ENCODE data around the gene CCDC27.

CCDC27 gene

GRCh38 chr1:3774946-3775489, 22.8 kb downstream of the CCDC27 start:
- Histone ChIP-seq H3K27me3 (ENCODE audit: insufficient read depth, poor library complexity, severe bottlenecking) (no peaks in the 10 kb centered on the region), H3K9me3 (ENCODE audit: severe bottlenecking) (no peaks in the 10 kb centered on the region), H3K36me3 (ENCODE audit: low read depth) (peaks cover 2% of the 10 kb centered on the region; the same call in 1 of the 2 replicates), H3K27ac (ENCODE audit: poor library complexity, severe bottlenecking) (no peak overlapping the region), H3K4me3 (ENCODE audit: severe bottlenecking) (no peak overlapping the region), H3K4me1 (ENCODE audit: insufficient read depth, poor library complexity, severe bottlenecking) (no peaks in the 10 kb centered on the region)
- ATAC-seq (ENCODE audit: low read depth) (no peak), DNase-seq (ENCODE audit: low spot score) (no peak)
- TF ChIP-seq CTCF (IDR thresholded peaks at IDR 0.05; ENCODE audit: poor library complexity, severe bottlenecking): no peak

- H3K36me3 ChIP-seq (ENCODE audit: low read depth): peaks cover 8% of the 10 kb centered on the region; the same call in 1 of the 2 replicates
- H3K9me3 ChIP-seq (ENCODE audit: severe bottlenecking): no peaks in the 10 kb centered on the region
- no peak overlapping the region for H3K4me3 ChIP-seq (ENCODE audit: severe bottlenecking)
- no peak overlapping the region for H3K27ac ChIP-seq (ENCODE audit: poor library complexity, severe bottlenecking)
- peak; percentile 30 for ATAC-seq (ENCODE audit: low read depth)
- peak; percentile 54 for TF ChIP-seq CTCF (IDR thresholded peaks at IDR 0.05; ENCODE audit: poor library complexity, severe bottlenecking)
- no peaks in the 10 kb centered on the region for H3K4me1 ChIP-seq (ENCODE audit: insufficient read depth, poor library complexity, severe bottlenecking)
- no peak for DNase-seq (ENCODE audit: low spot score)
- H3K27me3 ChIP-seq (ENCODE audit: insufficient read depth, poor library complexity, severe bottlenecking): no peaks in the 10 kb centered on the region
These were observed 23.4 kb downstream of the CCDC27 start for GRCh38 chr1:3775490-3776230.

GRCh38 chr1:3776231-3776961, 24.1 kb downstream of the CCDC27 start:
- Histone ChIP-seq H3K4me1 (ENCODE audit: insufficient read depth, poor library complexity, severe bottlenecking) (no peaks in the 10 kb centered on the region), H3K36me3 (ENCODE audit: low read depth) (peaks cover 14% of the 10 kb centered on the region), H3K27ac (ENCODE audit: poor library complexity, severe bottlenecking) (no peak overlapping the region), H3K4me3 (ENCODE audit: severe bottlenecking) (no peak overlapping the region), H3K27me3 (ENCODE audit: insufficient read depth, poor library complexity, severe bottlenecking) (no peaks in the 10 kb centered on the region), H3K9me3 (ENCODE audit: severe bottlenecking) (no peaks in the 10 kb centered on the region)
- TF ChIP-seq CTCF (IDR thresholded peaks at IDR 0.05; ENCODE audit: poor library complexity, severe bottlenecking): peak; percentile 25
- no peak for DNase-seq (ENCODE audit: low spot score)
- no peak for ATAC-seq (ENCODE audit: low read depth)

- no peak for TF ChIP-seq CTCF (IDR thresholded peaks at IDR 0.05; ENCODE audit: poor library complexity, severe bottlenecking)
- ATAC-seq (ENCODE audit: low read depth) (no peak), DNase-seq (ENCODE audit: low spot score) (no peak)
- no peaks in the 10 kb centered on the region for H3K4me1 ChIP-seq (ENCODE audit: insufficient read depth, poor library complexity, severe bottlenecking)
- H3K4me3 ChIP-seq (ENCODE audit: severe bottlenecking): no peak overlapping the region
- peaks cover 20% of the 10 kb centered on the region for H3K36me3 ChIP-seq (ENCODE audit: low read depth)
- H3K27me3 ChIP-seq (ENCODE audit: insufficient read depth, poor library complexity, severe bottlenecking): no peaks in the 10 kb centered on the region
- no peak overlapping the region for H3K27ac ChIP-seq (ENCODE audit: poor library complexity, severe bottlenecking)
- no peaks in the 10 kb centered on the region for H3K9me3 ChIP-seq (ENCODE audit: severe bottlenecking)
These were observed 24.9 kb downstream of the CCDC27 start for GRCh38 chr1:3777078-3777547.
